NCI-H1694 (cell line): ENCODE data around the gene MRTO4.
A peak's percentile ranks its signal among the peaks of the same experiment; 100 is the strongest.
"Not testable (repeated sequence)": the region's sequence is repeated elsewhere in the genome, so short reads cannot be mapped to it uniquely, and the experiment has no call there.

ENCODE experiments used
- DNase-seq: peaks from one replicate; lab custom pipeline; 2025; lab: John Stamatoyannopoulos, UW

The MRTO4 gene

GRCh38 chr1:19251305-19252196 is at the start of gene MRTO4, which contains the start of gene EMC1:
TSS of gene MRTO4 (plus strand) at chr1:19251805. CDS start at chr1:19251836, 31 bp downstream.
TSS of gene EMC1 (minus strand) at chr1:19251524. CDS start at chr1:19251509, 15 bp downstream.
- DNase-seq = peak; percentile 31

GRCh38 chr1:19202396-19202795 is 49.2 kb upstream of the MRTO4 start:
- no peak for DNase-seq

- DNase-seq = no peak
These were observed 48.2 kb upstream of the MRTO4 start for GRCh38 chr1:19203440-19203839.

GRCh38 chr1:19204446-19205266 is 46.9 kb upstream of the MRTO4 start:
- DNase-seq = no peak

DNA sequence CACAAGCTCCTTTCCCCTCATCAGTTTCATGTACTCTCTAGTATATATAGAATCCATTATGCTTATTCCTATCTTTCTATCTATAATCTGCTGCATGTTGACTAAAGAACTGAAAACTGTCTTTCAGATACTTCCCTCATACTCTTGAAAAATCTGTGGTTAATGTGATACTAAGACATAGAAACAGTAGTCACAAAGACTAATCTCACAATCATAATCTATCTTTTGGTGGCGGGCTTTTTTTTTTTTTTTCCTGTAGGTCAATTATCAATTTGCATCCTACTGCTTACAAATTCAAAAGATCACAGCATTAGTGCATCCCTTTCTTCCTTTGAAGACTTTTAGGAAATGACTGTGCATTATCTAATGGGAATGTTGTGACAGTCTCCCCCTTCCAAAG is 46.2 kb upstream of the MRTO4 start:
- no peak for DNase-seq

- DNase-seq = no peak
These were observed 45.8 kb upstream of the MRTO4 start for GRCh38 chr1:19205845-19206244.

- DNase-seq = no peak
These were observed 44.7 kb upstream of the MRTO4 start for GRCh38 chr1:19206947-19207346.

GRCh38 chr1:19208710-19209438 is 42.7 kb upstream of the MRTO4 start:
- no peak for DNase-seq

DNA sequence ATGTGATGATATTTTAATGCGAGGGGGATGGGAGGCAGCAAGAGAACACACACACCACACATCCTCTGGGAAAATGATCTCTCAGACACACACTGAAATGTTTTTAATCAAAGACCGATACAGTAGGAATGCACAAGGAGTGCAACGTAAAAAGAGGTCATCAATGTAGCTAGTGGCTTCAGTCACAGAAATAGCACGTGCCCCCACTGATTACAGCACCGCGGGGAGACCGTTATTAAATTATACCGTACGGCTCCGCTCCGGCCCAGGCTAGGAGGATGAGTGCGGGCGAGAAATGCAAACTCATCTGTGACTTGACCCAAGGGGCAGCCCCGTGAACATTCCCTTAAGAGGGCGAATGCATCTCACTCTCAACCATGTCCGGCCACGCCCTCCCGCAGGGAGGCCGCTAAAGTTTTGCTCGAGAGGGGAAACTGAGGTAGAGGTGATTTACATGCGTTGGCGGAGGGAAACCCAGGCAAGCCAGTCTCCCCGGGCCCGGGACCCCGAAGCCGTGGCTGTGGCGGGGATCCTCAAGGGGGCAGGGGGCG is 42.1 kb upstream of the MRTO4 start:
- DNase-seq = no peak

- DNase-seq = peak; percentile 85
These were observed 41.4 kb upstream of the MRTO4 start, which contains the start of gene UBR4 for GRCh38 chr1:19209990-19210771. TSS of gene UBR4 (minus strand) at chr1:19210266. CDS start at chr1:19210248, 18 bp downstream.

DNA sequence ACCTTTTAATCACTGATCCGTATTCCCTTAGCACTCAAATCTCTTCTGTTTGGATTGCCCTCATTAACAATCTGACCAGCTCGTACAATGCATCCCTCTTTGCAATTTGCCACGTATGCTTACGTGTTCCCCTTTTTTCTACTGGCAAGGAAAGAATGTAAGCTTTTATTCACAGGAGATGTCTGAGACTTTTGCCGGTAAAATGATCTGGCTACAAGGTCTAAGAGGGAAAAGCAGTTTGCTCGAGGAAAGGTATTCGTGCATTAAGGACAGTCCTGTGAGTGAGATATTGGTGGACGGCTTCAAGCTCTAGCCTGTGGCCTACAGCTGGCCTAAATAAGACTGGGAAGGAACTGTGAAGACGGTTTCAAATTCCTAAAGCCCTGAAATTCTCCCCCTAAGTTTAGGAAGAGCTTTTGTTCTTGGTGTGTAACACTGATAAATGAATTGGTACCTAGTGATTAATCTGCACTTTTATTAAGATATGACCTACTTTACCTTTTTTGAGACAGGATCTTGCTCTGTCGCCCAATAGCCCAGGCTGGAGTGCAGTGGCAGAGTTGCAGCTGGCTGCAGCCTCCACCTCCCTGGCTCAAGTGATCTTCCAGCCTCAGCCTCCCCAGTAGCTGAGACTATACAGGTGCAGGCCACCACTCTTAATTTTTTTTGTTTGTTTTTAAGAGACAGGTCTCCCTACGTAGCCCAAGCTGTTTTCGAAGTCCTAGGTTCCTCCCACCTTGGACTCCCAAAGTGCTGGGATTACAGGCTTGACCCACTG is 40.6 kb upstream of the MRTO4 start:
- no peak for DNase-seq

GRCh38 chr1:19212167-19212566 is 39.4 kb upstream of the MRTO4 start:
- DNase-seq = no peak

GRCh38 chr1:19213580-19213979 is 38.0 kb upstream of the MRTO4 start:
- DNase-seq = no peak

GRCh38 chr1:19216585-19216984 is 35.0 kb upstream of the MRTO4 start:
- not testable (repeated sequence) for DNase-seq

- no peak for DNase-seq
These were observed 32.2 kb upstream of the MRTO4 start for GRCh38 chr1:19219451-19219850.

- DNase-seq = no peak
These were observed 31.3 kb upstream of the MRTO4 start for GRCh38 chr1:19220080-19220846.

GRCh38 chr1:19220991-19221390 is 30.6 kb upstream of the MRTO4 start:
- no peak for DNase-seq

DNA sequence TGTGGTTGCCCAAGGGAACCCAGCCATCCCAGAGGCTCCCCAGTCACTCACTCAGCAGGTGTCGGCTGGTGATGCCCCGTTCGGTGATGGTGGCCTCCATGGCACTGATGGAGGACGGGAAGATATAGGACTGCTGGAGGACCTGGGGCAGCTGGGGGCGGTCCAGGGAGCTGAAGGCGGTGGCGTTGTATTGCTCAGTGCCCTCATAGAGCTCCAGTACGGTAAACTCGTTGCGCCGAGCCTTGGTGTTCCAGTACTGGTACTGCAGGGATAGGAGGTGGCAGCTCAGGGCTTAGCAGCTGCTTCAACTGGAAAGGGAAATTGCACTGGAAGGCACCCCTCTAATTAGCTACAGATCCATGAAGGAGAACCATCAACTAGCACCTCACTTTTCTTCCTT is 29.0 kb upstream of the MRTO4 start:
- DNase-seq = no peak
